ENCODE results near the gene MGAT1. TPM values are rescaled to one million over a fixed set of nuclear protein-coding genes. Genes with fewer than 3 reads are reported as not detected.
"Not testable (repeated sequence)": the region's sequence is repeated elsewhere in the genome, so short reads cannot be mapped to it uniquely, and the experiment has no call there.

The MGAT1 gene
- total and polyA plus RNA-seq, 2 experiments from 2014 or later, result 180 to 200 TPM

- 59 to 63% methylated on average over 6 of the region's 6 CpGs for WGBS, 2 experiments (ENCODE audit: low coverage in 1 of 2, low lambda C conversion rate in 2 of 2, missing lambda C conversion rate in 2 of 2)
These were observed 59.9 kb downstream of the MGAT1 start for GRCh38 chr5:180742727-180743126.

GRCh38 chr5:180740953-180741352 lies 61.7 kb downstream of the MGAT1 start:
- WGBS, 2 experiments (ENCODE audit: low coverage in 1 of 2, low lambda C conversion rate in 2 of 2, missing lambda C conversion rate in 2 of 2), result 32 to 34% methylated on average over 4 of the region's 4 CpGs
- H3K4me2 ChIP-seq (ENCODE audit: unreplicated experiment); H3K9me3 ChIP-seq (ENCODE audit: low read depth); H3K79me2 ChIP-seq (ENCODE audit: insufficient read depth); H3K27ac ChIP-seq; H3K9ac ChIP-seq; H4K20me1 ChIP-seq (ENCODE audit: insufficient read depth); H3F3A ChIP-seq (ENCODE audit: insufficient read depth); H3K9me2 ChIP-seq (ENCODE audit: insufficient read depth); H3K4me3 ChIP-seq; H3K36me3 ChIP-seq (ENCODE audit: low read depth); H2AFZ ChIP-seq; DNase-seq; in situ Hi-C loops (cut with MboI); H3K4me1 ChIP-seq (ENCODE audit: insufficient read depth): not testable (repeated sequence)
- H3K27me3 ChIP-seq (replicated peaks; ENCODE audit: insufficient read depth), result peaks cover 17% of the 10 kb centered on the region

More at GRCh38 chr5:180742727-180743126, 59.9 kb downstream of the MGAT1 start:
- in situ Hi-C loops (cut with MboI), result no loop called here
- TF ChIP-seq EZH2 (IDR thresholded peaks at IDR 0.05; ENCODE audit: insufficient read depth, poor library complexity, severe bottlenecking) (no peak), EZH2phosphoT487 (IDR thresholded peaks at IDR 0.05; ENCODE audit: insufficient read depth, low read depth) (no peak)
- H3K9me3 ChIP-seq (ENCODE audit: low read depth), result no peaks in the 10 kb centered on the region
- H3K27me3 ChIP-seq (replicated peaks; ENCODE audit: insufficient read depth), result peaks cover 20% of the 10 kb centered on the region; the same call in 1 of the 2 replicates
- DNase-seq, result no peak
- no peak overlapping the region for H3K27ac ChIP-seq
- H3K9me2 ChIP-seq (ENCODE audit: insufficient read depth), result no peaks in the 10 kb centered on the region
- no peak overlapping the region for H3K4me3 ChIP-seq
- no peak overlapping the region for H3K4me2 ChIP-seq (ENCODE audit: unreplicated experiment)
- H3F3A ChIP-seq (ENCODE audit: insufficient read depth), result no peaks in the 10 kb centered on the region
- no peaks in the 10 kb centered on the region for H3K4me1 ChIP-seq (ENCODE audit: insufficient read depth)
- no peak overlapping the region for H3K9ac ChIP-seq
- H3K79me2 ChIP-seq (ENCODE audit: insufficient read depth), result no peaks in the 10 kb centered on the region
- H4K20me1 ChIP-seq (ENCODE audit: insufficient read depth), result no peaks in the 10 kb centered on the region
- H3K36me3 ChIP-seq (ENCODE audit: low read depth), result no peaks in the 10 kb centered on the region
- H2AFZ ChIP-seq, result no peak overlapping the region

- Histone ChIP-seq H2AFZ (no peak within 1 kb of the TSS), H3K27ac (no peak within 1 kb of the TSS), H3K9me2 (ENCODE audit: insufficient read depth) (no peaks in the 10 kb centered on the region), H3K4me1 (ENCODE audit: insufficient read depth) (no peaks in the 10 kb centered on the region), H3K9ac (no peak within 1 kb of the TSS), H3K9me3 (ENCODE audit: low read depth) (no peaks in the 10 kb centered on the region), H3K27me3 (replicated peaks; ENCODE audit: insufficient read depth) (peaks cover 17% of the 10 kb centered on the region), H3K36me3 (ENCODE audit: low read depth) (no peaks in the 10 kb centered on the region), H3K4me2 (ENCODE audit: unreplicated experiment) (no peak within 1 kb of the TSS), H3K79me2 (ENCODE audit: insufficient read depth) (no peaks in the 10 kb centered on the region), H3K4me3 (no peak within 1 kb of the TSS), H3F3A (ENCODE audit: insufficient read depth) (no peaks in the 10 kb centered on the region), H4K20me1 (ENCODE audit: insufficient read depth) (no peaks in the 10 kb centered on the region)
- no peak for DNase-seq
- in situ Hi-C loops (cut with MboI), result no loop called here
- 25 to 32% methylated on average over 2 of the region's 2 CpGs for WGBS, 2 experiments (ENCODE audit: low coverage in 1 of 2, low lambda C conversion rate in 2 of 2, missing lambda C conversion rate in 2 of 2)
- TF ChIP-seq EZH2phosphoT487 (IDR thresholded peaks at IDR 0.05; ENCODE audit: insufficient read depth, low read depth), result no peak
- no peak for TF ChIP-seq EZH2 (IDR thresholded peaks at IDR 0.05; ENCODE audit: insufficient read depth, poor library complexity, severe bottlenecking)
These were observed 62.6 kb downstream of the MGAT1 start, which contains the start of gene OR2Y1 for GRCh38 chr5:180739958-180740357. OR2Y1 (minus strand) TSS chr5:180740058; CDS start chr5:180740058, 0 bp downstream.

GRCh38 chr5:180739271-180739670 lies 63.3 kb downstream of the MGAT1 start:
- peak; percentile 1 for DNase-seq
- Histone ChIP-seq H3K9ac (no peak overlapping the region), H3K27ac (no peak overlapping the region), H3K4me1 (ENCODE audit: insufficient read depth) (no peaks in the 10 kb centered on the region), H3K4me2 (ENCODE audit: unreplicated experiment) (no peak overlapping the region), H3K79me2 (ENCODE audit: insufficient read depth) (no peaks in the 10 kb centered on the region), H3F3A (ENCODE audit: insufficient read depth) (no peaks in the 10 kb centered on the region), H3K9me3 (ENCODE audit: low read depth) (no peaks in the 10 kb centered on the region), H3K4me3 (no peak overlapping the region), H2AFZ (no peak overlapping the region), H3K36me3 (ENCODE audit: low read depth) (no peaks in the 10 kb centered on the region), H4K20me1 (ENCODE audit: insufficient read depth) (no peaks in the 10 kb centered on the region), H3K27me3 (replicated peaks; ENCODE audit: insufficient read depth) (peaks cover 20% of the 10 kb centered on the region), H3K9me2 (ENCODE audit: insufficient read depth) (no peaks in the 10 kb centered on the region)
- TF ChIP-seq EZH2phosphoT487 (IDR thresholded peaks at IDR 0.05; ENCODE audit: insufficient read depth, low read depth) (no peak), EZH2 (IDR thresholded peaks at IDR 0.05; ENCODE audit: insufficient read depth, poor library complexity, severe bottlenecking) (no peak)
- in situ Hi-C loops (cut with MboI), result no loop called here
- 56% methylated on average over 10 of the region's 10 CpGs for WGBS, 2 experiments (ENCODE audit: low coverage in 1 of 2, low lambda C conversion rate in 2 of 2, missing lambda C conversion rate in 2 of 2)

GRCh38 chr5:180736536-180736935 lies 66.1 kb downstream of the MGAT1 start:
- Histone ChIP-seq H2AFZ (no peak overlapping the region), H3K9me2 (ENCODE audit: insufficient read depth) (no peaks in the 10 kb centered on the region), H3K9me3 (ENCODE audit: low read depth) (no peaks in the 10 kb centered on the region), H3K9ac (no peak overlapping the region), H3K27me3 (replicated peaks; ENCODE audit: insufficient read depth) (peaks cover 11% of the 10 kb centered on the region; the same call in 1 of the 2 replicates), H3K4me1 (ENCODE audit: insufficient read depth) (no peaks in the 10 kb centered on the region), H3K79me2 (ENCODE audit: insufficient read depth) (no peaks in the 10 kb centered on the region), H3F3A (ENCODE audit: insufficient read depth) (no peaks in the 10 kb centered on the region), H3K4me3 (no peak overlapping the region), H3K27ac (no peak overlapping the region), H3K36me3 (ENCODE audit: low read depth) (no peaks in the 10 kb centered on the region), H3K4me2 (ENCODE audit: unreplicated experiment) (no peak overlapping the region), H4K20me1 (ENCODE audit: insufficient read depth) (no peaks in the 10 kb centered on the region)
- DNase-seq, result no peak
- 17 to 30% methylated on average over 2 of the region's 2 CpGs for WGBS, 2 experiments (ENCODE audit: low coverage in 1 of 2, low lambda C conversion rate in 2 of 2, missing lambda C conversion rate in 2 of 2)
- TF ChIP-seq EZH2 (IDR thresholded peaks at IDR 0.05; ENCODE audit: insufficient read depth, poor library complexity, severe bottlenecking) (no peak), EZH2phosphoT487 (IDR thresholded peaks at IDR 0.05; ENCODE audit: insufficient read depth, low read depth) (no peak)
- in situ Hi-C loops (cut with MboI), result no loop called here

Other genes with a start within 250 kb of the MGAT1 start
- gene SCGB3A1, start 211.3 kb downstream of the MGAT1 start, total RNA-seq (2014; rRNA removed; shearing (Covaris generic)), result not detected in 2 replicates
- gene SCGB3A1, start 211.3 kb downstream of the MGAT1 start, polyA plus RNA-seq (2016; fragmentation: Nextera tagmentation; extraction: Ambion mirVana), result not detected in 2 replicates
- gene FLT4, start 153.2 kb downstream of the MGAT1 start, total RNA-seq (2014; rRNA removed; shearing (Covaris generic)), result 0.76 TPM in 1 of 2 replicates, not detected in the other
- not detected in 2 replicates for gene FLT4, start 153.2 kb downstream of the MGAT1 start, polyA plus RNA-seq (2016; fragmentation: Nextera tagmentation; extraction: Ambion mirVana)
- gene OR2Y1, start 62.7 kb downstream of the MGAT1 start, total RNA-seq (2014; rRNA removed; shearing (Covaris generic)), result not detected in 2 replicates
- not detected in 2 replicates for gene OR2Y1, start 62.7 kb downstream of the MGAT1 start, polyA plus RNA-seq (2016; fragmentation: Nextera tagmentation; extraction: Ambion mirVana)
- 6.1 and 13.6 TPM in 2 replicates for gene ZFP62, start 58.5 kb upstream of the MGAT1 start, total RNA-seq (2014; rRNA removed; shearing (Covaris generic))
- gene ZFP62, start 58.5 kb upstream of the MGAT1 start, polyA plus RNA-seq (2016; fragmentation: Nextera tagmentation; extraction: Ambion mirVana), result 9.4 and 13.0 TPM in 2 replicates
- gene BTNL8, start 96.4 kb upstream of the MGAT1 start, total RNA-seq (2014; rRNA removed; shearing (Covaris generic)), result not detected in 2 replicates
- not detected in 2 replicates for gene BTNL8, start 96.4 kb upstream of the MGAT1 start, polyA plus RNA-seq (2016; fragmentation: Nextera tagmentation; extraction: Ambion mirVana)
- gene BTNL3, start 186.0 kb upstream of the MGAT1 start, total RNA-seq (2014; rRNA removed; shearing (Covaris generic)), result not detected in 2 replicates
- not detected in 2 replicates for gene BTNL3, start 186.0 kb upstream of the MGAT1 start, polyA plus RNA-seq (2016; fragmentation: Nextera tagmentation; extraction: Ambion mirVana)
- gene BTNL9, start 237.5 kb upstream of the MGAT1 start, total RNA-seq (2014; rRNA removed; shearing (Covaris generic)), result not detected in 2 replicates
- gene BTNL9, start 237.5 kb upstream of the MGAT1 start, polyA plus RNA-seq (2016; fragmentation: Nextera tagmentation; extraction: Ambion mirVana), result not detected in 2 replicates

Data from GM23248 (cell line).